HepG2 (cell line): ENCODE results near the gene C4BPA. TPM values are rescaled to one million over a fixed set of nuclear protein-coding genes. Genes with fewer than 3 reads are reported as not detected.

Experiments used
- AHR ChIP-seq: IDR thresholded peaks from 2 replicates; pipeline ENCODE4 v1.6.1; 2018; ENCODE audit warnings: missing genetic modification reagents, missing compliant biosample characterization
- ERF ChIP-seq: IDR thresholded peaks from 2 replicates; pipeline ENCODE4 v1.6.1; 2018; ENCODE audit warnings: missing biosample characterization, missing genetic modification reagents
- FOXA3 ChIP-seq: IDR thresholded peaks from 2 replicates; pipeline ENCODE4 v1.6.1; 2016; ENCODE audit warnings: missing genetic modification reagents, missing compliant biosample characterization
- GATAD2A ChIP-seq: IDR thresholded peaks from 2 replicates; pipeline ENCODE4 v1.6.1; 2016
- HDAC2 ChIP-seq: sonication (generic); formaldehyde crosslinking; IDR thresholded peaks from 2 replicates; pipeline ENCODE4 v1.4.0; 2020; ENCODE audit warnings: missing genetic modification reagents
- IRF2 ChIP-seq: IDR thresholded peaks from 2 replicates; pipeline ENCODE4 v1.6.1; 2018; ENCODE audit warnings: missing genetic modification reagents, missing compliant biosample characterization
- KMT2A ChIP-seq: sonication (generic); formaldehyde crosslinking; IDR thresholded peaks from 2 replicates; pipeline ENCODE4 v1.4.0; 2020; ENCODE audit warnings: missing genetic modification reagents
- POGZ ChIP-seq: sonication (generic); formaldehyde crosslinking; IDR thresholded peaks from 2 replicates; pipeline ENCODE4 v1.4.0; 2020; ENCODE audit warnings: mild to moderate bottlenecking, missing genetic modification reagents
- RAD21 ChIP-seq: fragments of 450-650 bp; formaldehyde crosslinking; IDR thresholded peaks from 2 replicates; pipeline ENCODE4 v1.5.0; 2020; ENCODE audit warnings: mild to moderate bottlenecking
- SMC3 ChIP-seq: IDR thresholded peaks from 2 replicates; pipeline ENCODE4 v1.6.1; 2011; ENCODE audit warnings: low read length, improper control_type of control experiment
- TBL1XR1 ChIP-seq: fragments of 150-350 bp; IDR thresholded peaks from 2 replicates; pipeline ENCODE4 v1.6.1; 2014; ENCODE audit warnings: borderline replicate concordance, low read length; ENCODE audit not compliant: partially characterized antibody
- TEAD3 ChIP-seq: optimal IDR thresholded peaks from 2 replicates; pipeline ENCODE3; 2016; ENCODE audit warnings: borderline replicate concordance
- ZFP62 ChIP-seq: sonication (generic); formaldehyde crosslinking; IDR thresholded peaks from 2 replicates; pipeline ENCODE4 v1.4.0; 2020; ENCODE audit warnings: missing genetic modification reagents
- ZKSCAN1 ChIP-seq: fragments of 150-350 bp; IDR thresholded peaks from 2 replicates; pipeline ENCODE4 v1.6.1; 2014; ENCODE audit warnings: low read length
- ZMYM2 ChIP-seq: sonication (generic); formaldehyde crosslinking; IDR thresholded peaks from 2 replicates; pipeline ENCODE4 v1.8.0; 2022; ENCODE audit warnings: mild to moderate bottlenecking, missing genetic modification reagents
- ZNF235 ChIP-seq: sonication (generic); formaldehyde crosslinking; IDR thresholded peaks from 2 replicates; pipeline ENCODE4 v1.8.1; 2023; ENCODE audit warnings: mild to moderate bottlenecking, missing genetic modification reagents, borderline replicate concordance
- ZNF549 ChIP-seq: sonication (generic); formaldehyde crosslinking; IDR thresholded peaks from 2 replicates; pipeline ENCODE4 v1.5.0; 2020; ENCODE audit warnings: missing genetic modification reagents
- ZNF674 ChIP-seq: sonication (generic); formaldehyde crosslinking; IDR thresholded peaks from 2 replicates; pipeline ENCODE4 v1.5.0; 2020; ENCODE audit warnings: low read depth, mild to moderate bottlenecking, missing genetic modification reagents
- ZZZ3 ChIP-seq: sonication (generic); formaldehyde crosslinking; IDR thresholded peaks from 2 replicates; pipeline ENCODE4 v1.4.0; 2020; ENCODE audit warnings: missing genetic modification reagents, mild to moderate bottlenecking, borderline replicate concordance
- polyA plus RNA-seq, 8 experiments: library from polyadenylated mRNA; depleted of rRNA in 3 of 8; stranded (reverse) in 7 of 8; unstranded in 1 of 8; fragments of >200 nt; fragmentation: Illumina TruSeq in 4 of 8; extraction: Trizol in 4 of 8; gene quantifications; 2 replicates each; pipeline versions ENCODE4 v1.2.1 to v1.2.3, GENCODE V29; 2011 to 2016; ENCODE audit warnings: low read depth in 4 of 8, missing spikeins in 1 of 8, mixed read lengths in 1 of 8; ENCODE audit not compliant: insufficient read depth in 1 of 8
- total RNA-seq, 5 experiments: library from RNA; depleted of rRNA; stranded (reverse); fragments of >200 nt; fragmentation: Illumina TruSeq; extraction: Trizol; gene quantifications; 2 replicates each; pipeline ENCODE4 v1.2.3, GENCODE V29; 2016; ENCODE audit warnings: low read depth in 1 of 5
- TF ChIP-seq, protein P1 (sequence below): sonication (generic); formaldehyde crosslinking; IDR thresholded peaks from 2 replicates; pipeline ENCODE4 v1.4.0; 2020; ENCODE audit warnings: missing genetic modification reagents, borderline replicate concordance
- TF ChIP-seq, protein P2 (sequence below): IDR thresholded peaks from 2 replicates; pipeline ENCODE4 v1.6.1; 2012; ENCODE audit warnings: low read length, improper control_type of control experiment
- TF ChIP-seq, protein P3 (sequence below): sonication (generic); formaldehyde crosslinking; IDR thresholded peaks from 2 replicates; pipeline ENCODE4 v1.8.0; 2022; ENCODE audit warnings: missing genetic modification reagents, low read depth, mild to moderate bottlenecking, borderline replicate concordance
- TF ChIP-seq, protein P4 (sequence below): sonication (generic); formaldehyde crosslinking; conservative IDR thresholded peaks from 2 replicates; pipeline ENCODE4 v1.4.0; 2020; ENCODE audit warnings: missing genetic modification reagents

The C4BPA gene
- total and polyA plus RNA-seq, 2 of the 13 experiments (the other 11 are each of a cell fraction or from before 2014, with no cell fraction given), result 32.1 to 60.1 TPM

DNA sequence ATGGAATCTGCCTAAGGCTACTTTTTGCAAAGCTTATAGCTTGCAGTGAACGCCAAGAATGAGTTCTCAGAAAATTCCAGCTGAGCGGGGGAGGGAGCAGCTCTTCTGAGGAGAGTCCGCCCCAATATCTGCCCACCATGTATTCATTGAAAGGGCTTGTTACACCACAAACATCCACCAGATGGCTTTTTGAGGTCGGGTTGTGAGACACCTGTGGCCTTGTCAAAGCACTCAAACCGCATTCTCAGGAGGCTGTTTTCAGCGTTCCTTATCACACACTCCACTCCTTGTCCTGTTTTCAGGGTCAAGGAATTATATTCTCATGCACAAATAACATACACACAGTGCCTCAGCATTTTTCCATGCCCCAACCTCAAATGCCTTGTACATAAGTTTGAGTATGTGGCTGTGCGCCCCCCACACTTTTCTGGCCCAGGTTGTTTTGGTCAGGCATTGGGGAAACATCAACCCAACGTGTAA, 19.3 kb upstream of the C4BPA start (continued):
- TF ChIP-seq, protein P1, sequence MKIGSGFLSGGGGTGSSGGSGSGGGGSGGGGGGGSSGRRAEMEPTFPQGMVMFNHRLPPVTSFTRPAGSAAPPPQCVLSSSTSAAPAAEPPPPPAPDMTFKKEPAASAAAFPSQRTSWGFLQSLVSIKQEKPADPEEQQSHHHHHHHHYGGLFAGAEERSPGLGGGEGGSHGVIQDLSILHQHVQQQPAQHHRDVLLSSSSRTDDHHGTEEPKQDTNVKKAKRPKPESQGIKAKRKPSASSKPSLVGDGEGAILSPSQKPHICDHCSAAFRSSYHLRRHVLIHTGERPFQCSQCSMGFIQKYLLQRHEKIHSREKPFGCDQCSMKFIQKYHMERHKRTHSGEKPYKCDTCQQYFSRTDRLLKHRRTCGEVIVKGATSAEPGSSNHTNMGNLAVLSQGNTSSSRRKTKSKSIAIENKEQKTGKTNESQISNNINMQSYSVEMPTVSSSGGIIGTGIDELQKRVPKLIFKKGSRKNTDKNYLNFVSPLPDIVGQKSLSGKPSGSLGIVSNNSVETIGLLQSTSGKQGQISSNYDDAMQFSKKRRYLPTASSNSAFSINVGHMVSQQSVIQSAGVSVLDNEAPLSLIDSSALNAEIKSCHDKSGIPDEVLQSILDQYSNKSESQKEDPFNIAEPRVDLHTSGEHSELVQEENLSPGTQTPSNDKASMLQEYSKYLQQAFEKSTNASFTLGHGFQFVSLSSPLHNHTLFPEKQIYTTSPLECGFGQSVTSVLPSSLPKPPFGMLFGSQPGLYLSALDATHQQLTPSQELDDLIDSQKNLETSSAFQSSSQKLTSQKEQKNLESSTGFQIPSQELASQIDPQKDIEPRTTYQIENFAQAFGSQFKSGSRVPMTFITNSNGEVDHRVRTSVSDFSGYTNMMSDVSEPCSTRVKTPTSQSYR, result 0 out of 2 replicates have a peak, but pooled peaks have one; percentile 15
- TF ChIP-seq, protein P2, sequence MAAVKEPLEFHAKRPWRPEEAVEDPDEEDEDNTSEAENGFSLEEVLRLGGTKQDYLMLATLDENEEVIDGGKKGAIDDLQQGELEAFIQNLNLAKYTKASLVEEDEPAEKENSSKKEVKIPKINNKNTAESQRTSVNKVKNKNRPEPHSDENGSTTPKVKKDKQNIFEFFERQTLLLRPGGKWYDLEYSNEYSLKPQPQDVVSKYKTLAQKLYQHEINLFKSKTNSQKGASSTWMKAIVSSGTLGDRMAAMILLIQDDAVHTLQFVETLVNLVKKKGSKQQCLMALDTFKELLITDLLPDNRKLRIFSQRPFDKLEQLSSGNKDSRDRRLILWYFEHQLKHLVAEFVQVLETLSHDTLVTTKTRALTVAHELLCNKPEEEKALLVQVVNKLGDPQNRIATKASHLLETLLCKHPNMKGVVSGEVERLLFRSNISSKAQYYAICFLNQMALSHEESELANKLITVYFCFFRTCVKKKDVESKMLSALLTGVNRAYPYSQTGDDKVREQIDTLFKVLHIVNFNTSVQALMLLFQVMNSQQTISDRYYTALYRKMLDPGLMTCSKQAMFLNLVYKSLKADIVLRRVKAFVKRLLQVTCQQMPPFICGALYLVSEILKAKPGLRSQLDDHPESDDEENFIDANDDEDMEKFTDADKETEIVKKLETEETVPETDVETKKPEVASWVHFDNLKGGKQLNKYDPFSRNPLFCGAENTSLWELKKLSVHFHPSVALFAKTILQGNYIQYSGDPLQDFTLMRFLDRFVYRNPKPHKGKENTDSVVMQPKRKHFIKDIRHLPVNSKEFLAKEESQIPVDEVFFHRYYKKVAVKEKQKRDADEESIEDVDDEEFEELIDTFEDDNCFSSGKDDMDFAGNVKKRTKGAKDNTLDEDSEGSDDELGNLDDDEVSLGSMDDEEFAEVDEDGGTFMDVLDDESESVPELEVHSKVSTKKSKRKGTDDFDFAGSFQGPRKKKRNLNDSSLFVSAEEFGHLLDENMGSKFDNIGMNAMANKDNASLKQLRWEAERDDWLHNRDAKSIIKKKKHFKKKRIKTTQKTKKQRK, result no peak
- TF ChIP-seq HDAC2 (CRISPR knock-in tag) (peak; percentile 30; the same call in 1 of the 2 replicates), GATAD2A (CRISPR knock-in tag) (peak; percentile 54), RAD21 (CRISPR knock-in tag) (peak; percentile 85), ERF (CRISPR knock-in tag) (0 out of 2 replicates have a peak, but pooled peaks have one; percentile 46), ZKSCAN1 (no peak), SMC3 (peak; percentile 93), ZMYM2 (CRISPR knock-in tag) (no peak), TEAD3 (CRISPR knock-in tag) (peak; percentile 13), ZZZ3 (CRISPR knock-in tag) (no peak), ZNF549 (CRISPR knock-in tag) (no peak), ZNF235 (CRISPR knock-in tag) (no peak), ZNF674 (no peak), IRF2 (CRISPR knock-in tag) (peak; percentile 21; the same call in 1 of the 2 replicates), POGZ (0 out of 2 replicates have a peak, but pooled peaks have one; percentile 32), ZFP62 (CRISPR knock-in tag) (no peak), KMT2A (CRISPR knock-in tag) (0 out of 2 replicates have a peak, but pooled peaks have one; percentile 45), TBL1XR1 (no peak), AHR (CRISPR knock-in tag) (no peak), FOXA3 (CRISPR knock-in tag) (peak; percentile 43; the same call in 1 of the 2 replicates)
- TF ChIP-seq, protein P3, sequence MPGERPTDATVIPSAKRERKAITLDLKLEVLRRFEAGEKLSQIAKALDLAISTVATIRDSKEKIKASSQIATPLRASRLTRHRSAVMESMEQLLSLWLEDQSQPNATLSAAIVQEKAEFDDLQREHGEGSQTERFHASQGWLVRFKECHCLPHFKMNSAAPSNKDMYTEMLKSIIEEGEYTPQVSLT (CRISPR knock-in tag), result no peak
- TF ChIP-seq, protein P4, sequence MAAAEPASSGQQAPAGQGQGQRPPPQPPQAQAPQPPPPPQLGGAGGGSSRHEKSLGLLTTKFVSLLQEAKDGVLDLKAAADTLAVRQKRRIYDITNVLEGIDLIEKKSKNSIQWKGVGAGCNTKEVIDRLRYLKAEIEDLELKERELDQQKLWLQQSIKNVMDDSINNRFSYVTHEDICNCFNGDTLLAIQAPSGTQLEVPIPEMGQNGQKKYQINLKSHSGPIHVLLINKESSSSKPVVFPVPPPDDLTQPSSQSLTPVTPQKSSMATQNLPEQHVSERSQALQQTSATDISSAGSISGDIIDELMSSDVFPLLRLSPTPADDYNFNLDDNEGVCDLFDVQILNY (CRISPR knock-in tag), result no peak
